HepG2 (cell line): ENCODE results near the gene TSPAN17.

Experiments used
- CCAR2 ChIP-seq: fragments of 200-400 bp; formaldehyde crosslinking; optimal IDR thresholded peaks from 2 replicates; pipeline ENCODE3; 2018; ENCODE audit warnings: low read depth, mild to moderate bottlenecking, low read length, moderate library complexity
- ELF4 ChIP-seq: sonication (generic); formaldehyde crosslinking; IDR thresholded peaks from 2 replicates; pipeline ENCODE4 v1.5.0; 2020; ENCODE audit warnings: missing genetic modification reagents, mild to moderate bottlenecking, moderate library complexity, borderline replicate concordance
- POLR2AphosphoS5 ChIP-seq: IDR thresholded peaks from 2 replicates; pipeline ENCODE4 v1.6.1; 2012; ENCODE audit warnings: low read depth, low read length
- RBM39 ChIP-seq: fragments of 200-400 bp; formaldehyde crosslinking; IDR thresholded peaks from one replicate; pipeline ENCODE4 v1.6.1; 2018; ENCODE audit warnings: antibody characterized with exemption, mild to moderate bottlenecking, low read depth, low read length; ENCODE audit not compliant: poor library complexity, severe bottlenecking
- REL ChIP-seq: sonication (generic); formaldehyde crosslinking; conservative IDR thresholded peaks from 2 replicates; pipeline ENCODE4 v1.8.0; 2022; ENCODE audit warnings: mild to moderate bottlenecking, missing genetic modification reagents, moderate library complexity
- ZNF207 ChIP-seq: fragments of 450-650 bp; IDR thresholded peaks from 2 replicates; pipeline ENCODE4 v1.6.1; 2016; ENCODE audit warnings: antibody characterized with exemption, borderline replicate concordance
- TF ChIP-seq, protein P1 (sequence below): sonication (generic); formaldehyde crosslinking; IDR thresholded peaks from 2 replicates; pipeline ENCODE4 v1.5.0; 2020; ENCODE audit warnings: mild to moderate bottlenecking, missing genetic modification reagents, moderate library complexity

DNA sequence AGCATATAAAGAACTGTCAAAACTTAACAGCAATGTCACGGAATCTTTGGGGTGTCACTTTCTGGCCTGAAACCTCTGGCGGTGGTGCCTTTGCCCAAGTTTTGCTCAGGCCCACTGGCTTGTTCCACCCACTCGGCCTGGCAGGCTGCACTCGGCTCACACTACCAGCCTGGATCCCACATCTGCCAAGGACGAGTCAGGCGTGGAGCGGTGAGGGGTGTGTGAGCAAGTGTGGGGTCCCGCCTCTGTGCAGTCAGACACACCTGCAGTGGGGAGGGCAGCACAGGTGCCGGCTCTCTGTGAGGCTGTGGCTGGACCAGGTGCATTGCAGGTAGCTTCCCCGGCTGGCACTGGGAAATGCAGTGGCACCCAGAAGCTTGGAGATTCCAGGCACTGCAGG is 40.0 kb downstream of the TSPAN17 start:
- TF ChIP-seq CCAR2 (no peak), ELF4 (no peak), POLR2AphosphoS5 (no peak), REL (CRISPR knock-in tag) (no peak), RBM39 (no peak), ZNF207 (no peak)
- TF ChIP-seq, protein P1, sequence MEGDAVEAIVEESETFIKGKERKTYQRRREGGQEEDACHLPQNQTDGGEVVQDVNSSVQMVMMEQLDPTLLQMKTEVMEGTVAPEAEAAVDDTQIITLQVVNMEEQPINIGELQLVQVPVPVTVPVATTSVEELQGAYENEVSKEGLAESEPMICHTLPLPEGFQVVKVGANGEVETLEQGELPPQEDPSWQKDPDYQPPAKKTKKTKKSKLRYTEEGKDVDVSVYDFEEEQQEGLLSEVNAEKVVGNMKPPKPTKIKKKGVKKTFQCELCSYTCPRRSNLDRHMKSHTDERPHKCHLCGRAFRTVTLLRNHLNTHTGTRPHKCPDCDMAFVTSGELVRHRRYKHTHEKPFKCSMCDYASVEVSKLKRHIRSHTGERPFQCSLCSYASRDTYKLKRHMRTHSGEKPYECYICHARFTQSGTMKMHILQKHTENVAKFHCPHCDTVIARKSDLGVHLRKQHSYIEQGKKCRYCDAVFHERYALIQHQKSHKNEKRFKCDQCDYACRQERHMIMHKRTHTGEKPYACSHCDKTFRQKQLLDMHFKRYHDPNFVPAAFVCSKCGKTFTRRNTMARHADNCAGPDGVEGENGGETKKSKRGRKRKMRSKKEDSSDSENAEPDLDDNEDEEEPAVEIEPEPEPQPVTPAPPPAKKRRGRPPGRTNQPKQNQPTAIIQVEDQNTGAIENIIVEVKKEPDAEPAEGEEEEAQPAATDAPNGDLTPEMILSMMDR (CRISPR knock-in tag) = no peak
